NCI-H748 (cell line): ENCODE measurements around the gene PLPPR3.

Source experiments
- DNase-seq: peaks from one replicate; lab custom pipeline; 2025; ENCODE audit not compliant: unreplicated experiment; lab: John Stamatoyannopoulos, UW

Gene PLPPR3

DNA sequence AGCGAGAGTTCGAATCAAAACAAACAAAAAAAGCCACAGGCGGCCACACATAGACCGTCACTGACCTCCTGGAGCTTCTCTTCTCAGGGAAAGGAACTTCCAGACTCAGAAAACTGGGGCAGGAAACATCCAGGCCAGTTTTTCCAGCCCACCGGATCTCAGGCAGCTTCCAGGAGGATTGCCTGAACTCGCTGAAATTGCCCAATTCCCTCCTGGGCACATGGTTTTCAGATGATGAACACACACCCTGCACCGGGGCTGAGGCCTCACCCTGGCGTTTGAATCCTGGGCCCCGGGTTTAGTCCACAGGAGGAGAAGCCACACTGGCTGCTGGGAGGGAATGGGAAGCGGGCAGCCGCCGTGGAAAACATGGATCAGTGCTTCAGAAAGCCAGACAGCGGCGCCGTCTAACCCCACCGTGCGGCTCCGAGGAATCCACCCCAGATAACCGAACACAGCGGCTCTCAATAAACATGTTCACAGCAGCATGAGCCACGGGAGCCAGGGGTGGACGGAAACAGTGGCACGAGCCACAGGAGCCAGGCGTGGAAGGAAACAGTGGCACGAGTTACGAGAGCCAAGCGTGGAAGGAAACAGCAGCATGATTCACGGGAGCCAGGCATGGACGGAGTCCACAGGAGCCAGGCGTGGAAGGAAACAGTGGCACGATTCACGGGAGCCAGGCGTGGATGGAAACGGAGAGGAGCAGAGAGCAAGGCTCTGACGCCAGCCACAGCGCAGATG is 42.7 kb downstream of the PLPPR3 start:
- DNase-seq: no peak

DNA sequence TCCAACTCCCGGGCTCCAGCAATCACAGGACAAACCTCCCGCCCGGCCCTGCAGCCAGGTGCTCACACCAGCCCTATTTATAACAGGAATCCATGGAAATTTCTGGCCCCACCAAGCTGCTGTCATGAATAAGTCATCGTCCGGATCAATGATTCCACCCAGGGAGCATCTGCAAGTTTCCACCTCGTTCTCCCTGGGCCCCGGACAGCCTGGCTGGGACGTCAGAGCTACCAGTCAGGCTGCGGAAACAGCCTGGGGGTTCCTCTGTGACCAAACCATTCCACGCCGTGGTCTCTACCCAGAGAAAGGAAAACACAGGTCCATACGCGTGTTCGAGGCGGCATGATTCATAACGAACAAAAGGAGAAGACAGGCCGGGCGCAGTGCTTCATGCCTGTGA is 45.2 kb downstream of the PLPPR3 start:
- DNase-seq: no peak

DNA sequence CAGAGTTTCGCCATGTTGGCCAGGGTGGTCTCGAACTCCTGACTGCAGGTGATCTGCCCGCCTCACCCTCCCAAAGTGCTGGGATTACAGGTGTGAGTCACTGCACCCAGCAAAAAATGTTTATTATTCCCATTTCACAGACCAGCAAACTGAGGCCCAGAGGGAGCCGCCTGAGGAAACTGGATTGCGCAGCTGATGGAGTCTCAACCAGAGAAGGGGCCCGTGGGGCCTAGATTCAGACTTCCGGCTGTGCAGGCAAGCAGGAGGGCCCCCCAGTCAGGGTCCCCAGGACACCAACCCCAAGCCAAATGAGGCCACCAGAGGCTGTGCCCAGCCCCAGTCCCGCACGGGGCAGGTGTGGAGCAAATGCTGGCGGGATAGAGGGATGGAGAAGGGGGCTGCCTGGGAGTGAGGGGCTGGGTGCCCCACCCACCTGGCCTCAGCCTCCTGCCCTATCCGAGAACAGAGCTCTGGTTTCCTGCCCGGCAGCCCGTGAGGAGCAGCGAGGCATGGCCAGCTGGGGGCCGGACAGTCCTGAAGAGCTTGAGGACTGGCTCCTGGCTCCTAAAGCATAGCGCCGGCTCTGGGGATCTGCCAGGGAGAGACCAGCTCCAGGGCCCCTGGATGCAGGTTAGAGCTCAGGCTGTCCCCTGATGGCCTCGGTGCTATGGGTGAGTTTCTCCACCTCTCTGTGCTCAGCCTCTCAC is 48.9 kb downstream of the PLPPR3 start:
- DNase-seq: no peak

DNA sequence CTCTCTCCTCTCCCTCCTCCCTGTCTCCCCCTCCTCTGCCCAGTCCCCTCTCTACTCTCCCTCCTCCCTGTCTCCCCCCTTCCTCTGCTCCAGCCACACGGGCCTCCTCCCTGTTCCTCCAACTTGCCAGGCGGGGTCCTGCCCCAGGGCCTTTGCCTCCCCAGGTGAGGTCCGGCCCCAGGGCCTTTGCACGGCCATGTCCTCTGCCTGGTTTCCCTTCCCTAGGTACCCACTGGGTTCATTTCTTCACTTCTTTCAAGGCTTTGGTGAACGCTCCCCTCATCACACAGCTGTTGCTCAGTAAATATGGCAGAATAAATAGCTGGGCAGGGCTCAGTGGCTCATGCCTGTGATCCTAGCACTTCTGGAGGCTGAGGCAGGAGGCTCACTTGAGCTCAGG is 49.7 kb downstream of the PLPPR3 start:
- no peak for DNase-seq

DNA sequence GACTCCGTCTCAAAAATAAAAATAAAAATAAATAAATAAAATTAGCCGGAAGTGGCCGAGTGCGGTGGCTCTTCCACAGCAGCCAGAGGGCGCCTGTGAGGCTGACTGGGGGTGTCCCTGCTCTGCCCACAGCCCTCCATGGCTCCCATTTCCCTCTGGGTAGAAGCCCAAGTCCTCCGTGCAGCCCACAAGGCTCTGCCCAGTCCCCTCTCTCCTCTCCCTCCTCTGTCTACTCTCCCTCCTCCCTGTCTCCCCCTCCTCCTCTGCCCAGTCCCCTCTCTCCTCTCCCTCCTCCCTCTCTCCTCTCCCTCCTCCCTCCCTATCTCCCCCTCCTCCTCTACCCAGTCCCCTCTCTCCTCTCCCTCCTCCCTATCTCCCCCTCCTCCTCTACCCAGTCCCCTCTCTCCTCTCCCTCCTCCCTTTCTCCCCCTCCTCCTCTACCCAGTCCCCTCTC is 50.4 kb downstream of the PLPPR3 start:
- DNase-seq: peak; percentile 16

DNA sequence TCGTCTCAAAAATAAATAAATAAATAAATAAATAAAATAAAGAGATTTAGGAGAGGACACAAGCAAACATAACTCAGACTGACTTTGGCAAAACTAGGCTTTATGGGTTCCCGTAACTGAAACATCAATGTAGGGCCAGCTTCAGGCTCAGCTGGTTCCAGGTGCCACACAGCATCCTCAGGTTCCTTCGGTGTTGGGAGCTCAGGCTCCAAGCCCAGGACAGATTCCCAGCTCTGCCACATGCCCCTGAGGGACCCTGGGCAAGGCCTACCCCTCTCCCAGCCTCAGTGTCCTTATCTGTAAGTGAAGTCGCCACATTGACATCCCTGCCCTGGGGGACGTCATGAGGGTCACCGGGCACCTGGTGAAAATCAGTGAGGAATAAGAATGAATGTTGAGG is 52.1 kb downstream of the PLPPR3 start:
- DNase-seq: no peak

DNA sequence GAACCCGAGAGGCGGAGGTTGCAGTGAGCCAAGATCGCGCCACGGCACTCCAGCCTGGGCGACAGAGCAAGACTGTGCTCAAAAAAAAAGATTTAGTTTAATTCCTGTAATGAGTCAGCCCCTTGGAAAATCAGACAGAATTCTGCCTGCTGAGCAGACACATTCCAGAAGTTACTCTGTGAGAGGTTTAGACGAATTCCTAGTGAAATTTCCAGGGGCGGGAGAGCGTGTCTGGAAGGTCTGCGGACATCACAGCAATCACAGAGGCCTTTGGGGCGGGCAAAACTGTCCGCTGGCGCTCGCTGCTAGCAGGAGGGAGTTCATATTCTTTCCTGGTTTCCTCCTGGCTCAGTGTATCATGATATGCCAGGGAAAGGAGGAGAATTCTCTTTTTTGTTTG is 53.3 kb downstream of the PLPPR3 start:
- DNase-seq: no peak

DNA sequence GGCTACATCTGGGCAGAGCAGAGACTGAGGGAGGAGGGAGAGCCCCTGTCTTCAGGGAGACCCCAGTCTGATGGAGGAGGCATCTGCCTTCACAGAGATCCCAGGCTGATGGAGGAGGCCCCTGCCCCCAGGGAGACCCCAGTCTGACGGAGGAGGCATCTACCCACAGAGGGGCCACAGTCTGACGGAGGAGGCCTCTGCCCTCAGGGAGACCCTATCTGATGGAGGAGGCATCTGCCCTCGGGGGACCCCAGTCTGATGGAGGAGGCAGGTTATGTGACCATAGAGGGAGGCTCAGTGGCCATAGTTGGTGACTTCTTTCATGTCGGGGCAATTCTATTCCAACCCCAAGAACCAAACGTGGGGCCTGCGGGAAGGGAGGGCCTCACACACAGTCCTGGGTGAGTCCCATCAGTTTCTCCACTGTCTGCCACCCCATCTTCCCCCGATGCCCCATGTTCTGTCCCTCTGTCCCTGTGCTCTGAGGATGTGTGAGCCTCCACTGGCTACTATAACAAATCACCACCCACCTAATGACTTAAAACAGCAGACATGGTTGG is 56.5 kb downstream of the PLPPR3 start:
- no peak for DNase-seq

DNA sequence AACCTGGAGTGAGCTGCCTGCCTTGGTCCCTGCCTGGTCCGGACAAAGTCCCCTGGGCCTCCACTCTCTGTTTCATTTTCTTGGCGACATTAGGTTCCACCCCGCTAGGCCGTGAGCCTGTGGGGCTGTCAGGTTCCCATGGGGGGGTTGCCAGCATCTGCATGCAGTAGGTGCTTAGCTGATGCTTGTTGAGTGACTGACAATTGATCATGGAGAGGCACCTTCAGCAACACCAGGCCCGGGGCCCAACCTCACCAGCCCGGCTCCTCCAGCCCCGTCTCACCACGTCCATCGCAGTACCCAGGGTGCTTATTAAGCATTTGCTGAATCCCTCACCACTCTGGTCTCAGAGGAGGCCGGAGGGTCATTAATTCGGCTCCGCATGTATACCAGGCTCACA is 57.5 kb downstream of the PLPPR3 start:
- no peak for DNase-seq

DNA sequence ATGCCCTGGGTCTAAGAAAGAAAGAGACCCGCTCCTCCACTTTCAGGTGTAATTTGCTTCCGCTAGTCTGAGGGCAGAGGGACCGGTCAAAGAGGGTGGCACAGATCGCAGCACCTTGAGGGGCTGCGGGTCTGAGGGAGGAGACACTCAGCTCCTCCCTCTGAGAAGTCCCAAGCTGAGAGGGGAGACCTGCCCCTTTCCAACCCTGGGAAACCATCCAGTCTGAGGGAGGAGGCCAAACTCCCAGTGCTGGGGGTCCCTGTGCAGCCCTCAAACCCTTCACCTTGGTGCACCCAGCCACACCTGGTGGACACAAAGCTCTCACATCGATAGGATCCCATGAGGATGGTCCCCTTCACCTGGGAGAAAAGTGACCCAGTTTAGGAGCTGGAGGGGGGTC is 57.9 kb downstream of the PLPPR3 start:
- no peak for DNase-seq

DNA sequence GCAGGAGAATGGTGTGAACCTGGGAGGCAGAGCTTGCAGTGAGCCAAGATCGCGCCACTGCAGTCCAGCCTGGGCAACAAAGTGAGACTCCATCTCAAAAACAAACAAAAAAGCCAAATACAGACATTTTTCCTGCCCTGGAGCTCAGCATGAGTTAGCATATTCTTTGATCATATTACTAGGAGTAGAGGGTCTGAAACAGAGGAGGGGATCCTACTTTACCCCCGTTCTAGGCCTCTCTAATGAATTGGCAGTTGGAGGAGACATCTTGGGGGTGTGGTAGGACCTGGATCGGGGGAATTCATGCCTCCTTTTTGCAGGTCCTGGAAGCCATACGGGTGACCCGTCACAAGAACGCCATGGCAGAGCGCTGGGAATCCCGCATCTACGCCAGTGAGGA is 58.6 kb downstream of the PLPPR3 start:
- DNase-seq: no peak
